Liver (tissue), 9 donors: ENCODE data around the gene HERC6. TPM values are rescaled to one million over a fixed set of nuclear protein-coding genes. Genes with fewer than 3 reads are reported as not detected.

Experiments
- DNase-seq: peaks from one replicate; pipeline ENCODE4 v3.0.0-alpha.2; 2017; ENCODE audit warnings: low spot score
- H3K27ac ChIP-seq, 2 donors: one replicate each; pipeline ENCODE4 v1.7.0; 2013; ENCODE audit warnings: inconsistent platforms in 2 of 2, low read length in 2 of 2, control low read depth in 1 of 2, low read depth in 1 of 2, mild to moderate bottlenecking in 1 of 2
- H3K27me3 ChIP-seq, 4 donors: one replicate each; pipeline versions ENCODE4 v1.6.1 to v1.7.0; 2013; ENCODE audit warnings: low read length in 3 of 4, inconsistent platforms in 1 of 4, mild to moderate bottlenecking in 1 of 4, moderate library complexity in 1 of 4; ENCODE audit not compliant: control insufficient read depth in 4 of 4, insufficient read depth in 4 of 4
- H3K36me3 ChIP-seq, 4 donors: one replicate each; pipeline versions ENCODE4 v1.6.1 to v1.7.0; 2013; ENCODE audit warnings: low read length in 3 of 4, mild to moderate bottlenecking in 3 of 4, low read depth in 1 of 4, moderate library complexity in 1 of 4; ENCODE audit not compliant: control insufficient read depth in 4 of 4, insufficient read depth in 3 of 4
- H3K4me1 ChIP-seq, 4 donors: one replicate each; pipeline versions ENCODE4 v1.6.1 to v1.7.0; 2013; ENCODE audit warnings: low read length in 3 of 4, mild to moderate bottlenecking in 3 of 4, moderate library complexity in 1 of 4; ENCODE audit not compliant: control insufficient read depth in 4 of 4, insufficient read depth in 4 of 4
- H3K4me3 ChIP-seq, 3 donors: one replicate each; pipeline versions ENCODE4 v1.6.1 to v1.7.0; 2013; ENCODE audit warnings: low read length in 3 of 3, control low read depth in 1 of 3, low read depth in 1 of 3, mild to moderate bottlenecking in 1 of 3
- H3K9ac ChIP-seq, 2 donors: one replicate each; pipeline ENCODE4 v1.7.0; 2013; ENCODE audit warnings: low read length in 2 of 2, mild to moderate bottlenecking in 2 of 2, moderate library complexity in 2 of 2, control low read depth in 1 of 2, low read depth in 1 of 2
- H3K9me3 ChIP-seq, 4 donors: one replicate each; pipeline versions ENCODE4 v1.6.1 to v1.7.0; 2013; ENCODE audit warnings: low read length in 3 of 4; ENCODE audit not compliant: control insufficient read depth in 4 of 4
- EGR1 ChIP-seq, 2 donors: IDR thresholded peaks; 2 replicates each; pipeline ENCODE4 v1.6.1; 2016 to 2018; ENCODE audit warnings: antibody characterized with exemption in 2 of 2, low read depth in 2 of 2
- FOXA1 ChIP-seq: IDR thresholded peaks from 2 replicates; pipeline ENCODE4 v1.6.1; 2016; ENCODE audit warnings: antibody characterized with exemption
- FOXA2 ChIP-seq: IDR thresholded peaks from 2 replicates; pipeline ENCODE4 v1.6.1; 2016; ENCODE audit warnings: antibody characterized with exemption
- GABPA ChIP-seq, 2 donors: IDR thresholded peaks in 1 of 2; conservative IDR thresholded peaks in 1 of 2; 2 replicates each; pipeline ENCODE4 v1.6.1; 2016; ENCODE audit warnings: antibody characterized with exemption in 2 of 2, mild to moderate bottlenecking in 1 of 2, moderate library complexity in 1 of 2
- HNF4A ChIP-seq, 2 donors: conservative IDR thresholded peaks; 2 replicates each; pipeline ENCODE4 v1.6.1; 2016; ENCODE audit warnings: antibody characterized with exemption in 2 of 2, mild to moderate bottlenecking in 2 of 2
- HNF4G ChIP-seq: IDR thresholded peaks from 2 replicates; pipeline ENCODE4 v1.6.1; 2016; ENCODE audit warnings: antibody characterized with exemption
- JUND ChIP-seq, 2 donors: IDR thresholded peaks; 2 replicates each; pipeline ENCODE4 v1.6.1; 2016; ENCODE audit warnings: antibody characterized with exemption in 2 of 2
- NR2F2 ChIP-seq: IDR thresholded peaks from 2 replicates; pipeline ENCODE4 v1.6.1; 2016; ENCODE audit warnings: antibody characterized with exemption
- RAD21 ChIP-seq, 2 donors: IDR thresholded peaks; 2 replicates each; pipeline ENCODE4 v1.6.1; 2016; ENCODE audit warnings: antibody characterized with exemption in 2 of 2, mild to moderate bottlenecking in 2 of 2
- RXRA ChIP-seq, 2 donors: IDR thresholded peaks; 2 replicates each; pipeline ENCODE4 v1.6.1; 2017 to 2018; ENCODE audit warnings: antibody characterized with exemption in 2 of 2, mild to moderate bottlenecking in 1 of 2
- SP1 ChIP-seq: IDR thresholded peaks from 2 replicates; pipeline ENCODE4 v1.6.1; 2018; ENCODE audit warnings: antibody characterized with exemption, mild to moderate bottlenecking
- TAF1 ChIP-seq: conservative IDR thresholded peaks from 2 replicates; pipeline ENCODE4 v1.6.1; 2016; ENCODE audit warnings: antibody characterized with exemption, mild to moderate bottlenecking
- YY1 ChIP-seq: IDR thresholded peaks from 2 replicates; pipeline ENCODE4 v1.6.1; 2016; ENCODE audit warnings: antibody characterized with exemption, mild to moderate bottlenecking
- WGBS: extraction: QIAGEN DNeasy Blood & Tissue Kit; methylation state at CpG from one replicate; pipeline ENCODE4 v1.1.7; 2013; 5-methylcytosine and 5-hydroxymethylcytosine counted together
- polyA plus RNA-seq, 2 donors: library from polyadenylated mRNA; stranded (reverse) in 1 of 2; unstranded in 1 of 2; fragments of 200-250 nt in 1 of 2; fragments of >200 nt in 1 of 2; fragmentation: Nextera tagmentation in 1 of 2; extraction: Ambion mirVana in 1 of 2; gene quantifications; one replicate each; pipeline versions ENCODE4 v1.2.1 to v1.2.3, GENCODE V29; 2013 to 2015
- total RNA-seq, 2 donors: library from RNA; depleted of rRNA; stranded (reverse); fragments of >200 nt; gene quantifications; one replicate each; pipeline ENCODE4 v1.2.3, GENCODE V29; 2014
- TF ChIP-seq, protein P1 (sequence below): IDR thresholded peaks from 2 replicates; pipeline ENCODE4 v1.6.1; 2016; ENCODE audit warnings: antibody characterized with exemption, mild to moderate bottlenecking
- TF ChIP-seq, protein P2 (sequence below): IDR thresholded peaks from 2 replicates; pipeline ENCODE4 v1.6.1; 2016; ENCODE audit warnings: antibody characterized with exemption
- TF ChIP-seq, protein P3 (sequence below): IDR thresholded peaks from 2 replicates; pipeline ENCODE4 v1.6.1; 2016; ENCODE audit warnings: antibody characterized with exemption
- TF ChIP-seq, protein P4 (sequence below): fragments of 150-350 bp; IDR thresholded peaks from 2 replicates; pipeline ENCODE4 v1.5.1; 2017; ENCODE audit warnings: improper control_type of control experiment, low read depth, low read length; ENCODE audit not compliant: missing input control
- TF ChIP-seq, protein P5 (sequence below): IDR thresholded peaks from 2 replicates; pipeline ENCODE4 v1.6.1; 2016; ENCODE audit warnings: antibody characterized with exemption
- donor health status: healthy.
- donor health status: healthy.
- donor health status: healthy.
- donor health status: healthy.
- donor health status: healthy.

Gene HERC6
- total RNA-seq = 1 to 10 TPM; 2.7 to 3.8 TPM
- 1 to 10 TPM; 1.5 to 2.5 TPM for polyA plus RNA-seq

DNA sequence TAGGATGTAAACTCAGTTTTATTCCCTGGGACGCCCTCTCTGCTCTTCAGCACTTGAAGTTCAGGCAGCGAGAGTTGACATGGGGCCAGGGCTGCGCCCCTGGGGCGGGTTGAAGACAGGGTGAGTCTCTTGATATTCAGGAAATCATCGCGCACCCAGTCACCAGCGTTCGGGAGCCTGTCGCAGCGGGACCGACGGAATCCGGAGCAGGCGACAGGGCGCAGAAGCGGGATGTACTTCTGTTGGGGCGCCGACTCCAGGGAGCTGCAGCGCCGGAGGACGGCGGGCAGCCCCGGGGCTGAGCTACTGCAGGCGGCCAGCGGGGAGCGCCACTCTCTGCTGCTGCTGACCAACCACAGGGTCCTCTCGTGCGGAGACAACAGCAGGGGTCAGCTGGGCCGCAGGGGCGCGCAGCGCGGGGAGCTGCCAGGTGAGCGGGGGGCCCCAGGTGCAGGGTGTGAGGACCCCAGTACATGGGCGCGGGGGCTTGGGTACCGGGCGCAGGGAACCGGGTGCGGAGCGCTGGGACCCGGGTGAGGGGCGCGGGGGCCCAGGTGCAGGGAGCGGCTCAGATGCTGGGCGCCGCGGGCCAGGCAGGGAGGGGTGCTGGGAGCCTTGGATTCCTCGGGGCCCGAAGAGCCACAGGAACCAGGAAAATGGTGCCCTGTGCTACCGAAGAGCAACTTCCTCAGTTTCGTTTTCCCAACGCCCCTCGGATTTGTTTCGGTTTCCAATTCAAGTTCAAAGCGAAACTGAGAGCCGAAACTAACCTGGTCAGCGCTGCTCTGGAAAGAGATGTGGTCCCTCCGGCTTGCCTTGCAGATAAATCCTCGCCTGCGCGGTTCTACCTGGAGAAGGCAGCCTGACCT is at the start of gene HERC6:
Gene HERC6 (plus strand): TSS at position 162 of the 869 bp plus-strand sequence. CDS start 70 bp downstream, at position 232.
- H3K27me3 ChIP-seq = no peaks in the 10 kb centered on the region
- H3K9me3 ChIP-seq = no peaks in the 10 kb centered on the region
- DNase-seq = peak; percentile 65
- no peak for TF ChIP-seq JUND (IDR thresholded peaks at IDR 0.05)
- TF ChIP-seq, protein P1, sequence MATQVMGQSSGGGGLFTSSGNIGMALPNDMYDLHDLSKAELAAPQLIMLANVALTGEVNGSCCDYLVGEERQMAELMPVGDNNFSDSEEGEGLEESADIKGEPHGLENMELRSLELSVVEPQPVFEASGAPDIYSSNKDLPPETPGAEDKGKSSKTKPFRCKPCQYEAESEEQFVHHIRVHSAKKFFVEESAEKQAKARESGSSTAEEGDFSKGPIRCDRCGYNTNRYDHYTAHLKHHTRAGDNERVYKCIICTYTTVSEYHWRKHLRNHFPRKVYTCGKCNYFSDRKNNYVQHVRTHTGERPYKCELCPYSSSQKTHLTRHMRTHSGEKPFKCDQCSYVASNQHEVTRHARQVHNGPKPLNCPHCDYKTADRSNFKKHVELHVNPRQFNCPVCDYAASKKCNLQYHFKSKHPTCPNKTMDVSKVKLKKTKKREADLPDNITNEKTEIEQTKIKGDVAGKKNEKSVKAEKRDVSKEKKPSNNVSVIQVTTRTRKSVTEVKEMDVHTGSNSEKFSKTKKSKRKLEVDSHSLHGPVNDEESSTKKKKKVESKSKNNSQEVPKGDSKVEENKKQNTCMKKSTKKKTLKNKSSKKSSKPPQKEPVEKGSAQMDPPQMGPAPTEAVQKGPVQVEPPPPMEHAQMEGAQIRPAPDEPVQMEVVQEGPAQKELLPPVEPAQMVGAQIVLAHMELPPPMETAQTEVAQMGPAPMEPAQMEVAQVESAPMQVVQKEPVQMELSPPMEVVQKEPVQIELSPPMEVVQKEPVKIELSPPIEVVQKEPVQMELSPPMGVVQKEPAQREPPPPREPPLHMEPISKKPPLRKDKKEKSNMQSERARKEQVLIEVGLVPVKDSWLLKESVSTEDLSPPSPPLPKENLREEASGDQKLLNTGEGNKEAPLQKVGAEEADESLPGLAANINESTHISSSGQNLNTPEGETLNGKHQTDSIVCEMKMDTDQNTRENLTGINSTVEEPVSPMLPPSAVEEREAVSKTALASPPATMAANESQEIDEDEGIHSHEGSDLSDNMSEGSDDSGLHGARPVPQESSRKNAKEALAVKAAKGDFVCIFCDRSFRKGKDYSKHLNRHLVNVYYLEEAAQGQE = peak; percentile 27
- TF ChIP-seq NR2F2 = no peak
- TF ChIP-seq, protein P2, sequence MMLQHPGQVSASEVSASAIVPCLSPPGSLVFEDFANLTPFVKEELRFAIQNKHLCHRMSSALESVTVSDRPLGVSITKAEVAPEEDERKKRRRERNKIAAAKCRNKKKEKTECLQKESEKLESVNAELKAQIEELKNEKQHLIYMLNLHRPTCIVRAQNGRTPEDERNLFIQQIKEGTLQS = no peak
- TF ChIP-seq, protein P3, sequence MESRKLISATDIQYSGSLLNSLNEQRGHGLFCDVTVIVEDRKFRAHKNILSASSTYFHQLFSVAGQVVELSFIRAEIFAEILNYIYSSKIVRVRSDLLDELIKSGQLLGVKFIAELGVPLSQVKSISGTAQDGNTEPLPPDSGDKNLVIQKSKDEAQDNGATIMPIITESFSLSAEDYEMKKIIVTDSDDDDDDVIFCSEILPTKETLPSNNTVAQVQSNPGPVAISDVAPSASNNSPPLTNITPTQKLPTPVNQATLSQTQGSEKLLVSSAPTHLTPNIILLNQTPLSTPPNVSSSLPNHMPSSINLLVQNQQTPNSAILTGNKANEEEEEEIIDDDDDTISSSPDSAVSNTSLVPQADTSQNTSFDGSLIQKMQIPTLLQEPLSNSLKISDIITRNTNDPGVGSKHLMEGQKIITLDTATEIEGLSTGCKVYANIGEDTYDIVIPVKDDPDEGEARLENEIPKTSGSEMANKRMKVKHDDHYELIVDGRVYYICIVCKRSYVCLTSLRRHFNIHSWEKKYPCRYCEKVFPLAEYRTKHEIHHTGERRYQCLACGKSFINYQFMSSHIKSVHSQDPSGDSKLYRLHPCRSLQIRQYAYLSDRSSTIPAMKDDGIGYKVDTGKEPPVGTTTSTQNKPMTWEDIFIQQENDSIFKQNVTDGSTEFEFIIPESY = no peak
- peak; percentile 28 for TF ChIP-seq SP1
- peak; percentile 22 to 34 for TF ChIP-seq RXRA (IDR thresholded peaks at IDR 0.05)
- peak; percentile 92 for TF ChIP-seq YY1
- TF ChIP-seq, protein P4, sequence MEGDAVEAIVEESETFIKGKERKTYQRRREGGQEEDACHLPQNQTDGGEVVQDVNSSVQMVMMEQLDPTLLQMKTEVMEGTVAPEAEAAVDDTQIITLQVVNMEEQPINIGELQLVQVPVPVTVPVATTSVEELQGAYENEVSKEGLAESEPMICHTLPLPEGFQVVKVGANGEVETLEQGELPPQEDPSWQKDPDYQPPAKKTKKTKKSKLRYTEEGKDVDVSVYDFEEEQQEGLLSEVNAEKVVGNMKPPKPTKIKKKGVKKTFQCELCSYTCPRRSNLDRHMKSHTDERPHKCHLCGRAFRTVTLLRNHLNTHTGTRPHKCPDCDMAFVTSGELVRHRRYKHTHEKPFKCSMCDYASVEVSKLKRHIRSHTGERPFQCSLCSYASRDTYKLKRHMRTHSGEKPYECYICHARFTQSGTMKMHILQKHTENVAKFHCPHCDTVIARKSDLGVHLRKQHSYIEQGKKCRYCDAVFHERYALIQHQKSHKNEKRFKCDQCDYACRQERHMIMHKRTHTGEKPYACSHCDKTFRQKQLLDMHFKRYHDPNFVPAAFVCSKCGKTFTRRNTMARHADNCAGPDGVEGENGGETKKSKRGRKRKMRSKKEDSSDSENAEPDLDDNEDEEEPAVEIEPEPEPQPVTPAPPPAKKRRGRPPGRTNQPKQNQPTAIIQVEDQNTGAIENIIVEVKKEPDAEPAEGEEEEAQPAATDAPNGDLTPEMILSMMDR = peak; percentile 65
- peak; percentile 30 to 69 for TF ChIP-seq RAD21 (IDR thresholded peaks at IDR 0.05)
- TF ChIP-seq HNF4A (conservative IDR thresholded peaks at IDR 0.05) = peak in 1 of 2 donors; percentile 23
- peak in 1 of 2 donors; percentile 38 for TF ChIP-seq GABPA (IDR thresholded peaks at IDR 0.05 in 1 of 2, conservative IDR thresholded peaks at IDR 0.05 in 1 of 2)
- no peak for TF ChIP-seq HNF4G
- TF ChIP-seq EGR1 (IDR thresholded peaks at IDR 0.05; ENCODE audit: low read depth in 2 of 2) = no peak
- no peak for TF ChIP-seq FOXA1
- TF ChIP-seq, protein P5, sequence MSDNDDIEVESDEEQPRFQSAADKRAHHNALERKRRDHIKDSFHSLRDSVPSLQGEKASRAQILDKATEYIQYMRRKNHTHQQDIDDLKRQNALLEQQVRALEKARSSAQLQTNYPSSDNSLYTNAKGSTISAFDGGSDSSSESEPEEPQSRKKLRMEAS = peak; percentile 33
- TF ChIP-seq FOXA2 = no peak
- TF ChIP-seq TAF1 = peak; percentile 25
- H3K4me3 ChIP-seq = peak within 1 kb of the TSS; percentile 18 to 96 (median 85)
- peak within 1 kb of the TSS; percentile 98 to 99 for H3K27ac ChIP-seq
- under 1% methylated on average over 62 of the region's 62 CpGs for WGBS
- H3K4me1 ChIP-seq = peaks cover 0 to 4% (median 2%) of the 10 kb centered on the region in 4 donors
- no peaks in the 10 kb centered on the region for H3K36me3 ChIP-seq
- peak within 1 kb of the TSS; percentile 51 to 75 for H3K9ac ChIP-seq
